H9 (cell line): ENCODE data around the gene INPP5A. TPM values are rescaled to one million over a fixed set of nuclear protein-coding genes. Genes with fewer than 3 reads are reported as not detected.

ENCODE experiments used
- DNase-seq: peaks from one replicate; pipeline ENCODE4 v3.0.0-alpha.2; 2017
- H2AFZ ChIP-seq: one replicate; pipeline ENCODE4 v1.6.1; 2013; ENCODE audit warnings: mild to moderate bottlenecking, low read length, control low read depth, moderate library complexity
- H2AK5ac ChIP-seq: 2 replicates; pipeline ENCODE4 v1.6.1; 2013; ENCODE audit warnings: low read length, control low read depth, mixed read lengths; ENCODE audit not compliant: insufficient read length
- H2BK120ac ChIP-seq: one replicate; pipeline ENCODE4 v1.6.1; 2013; ENCODE audit warnings: low read depth, mild to moderate bottlenecking, low read length, control low read depth, inconsistent platforms; ENCODE audit not compliant: poor library complexity, severe bottlenecking
- H2BK12ac ChIP-seq: 2 replicates; pipeline ENCODE4 v1.6.1; 2013; ENCODE audit warnings: low read length, control low read depth, mixed read lengths, low read depth; ENCODE audit not compliant: insufficient read length
- H2BK15ac ChIP-seq: 2 replicates; pipeline ENCODE4 v1.6.1; 2013; ENCODE audit warnings: low read depth, low read length, control low read depth
- H2BK20ac ChIP-seq: one replicate; pipeline ENCODE4 v1.6.1; 2013; ENCODE audit warnings: low read depth, mild to moderate bottlenecking, low read length, control low read depth, inconsistent platforms; ENCODE audit not compliant: poor library complexity, severe bottlenecking
- H2BK5ac ChIP-seq: 2 replicates; pipeline ENCODE4 v1.6.1; 2013; ENCODE audit warnings: low read length, control low read depth, mixed read lengths; ENCODE audit not compliant: insufficient read length
- H3K14ac ChIP-seq: 2 replicates; pipeline ENCODE4 v1.6.1; 2013; ENCODE audit warnings: low read length, control low read depth; ENCODE audit not compliant: insufficient read depth
- H3K18ac ChIP-seq: 2 replicates; pipeline ENCODE4 v1.6.1; 2013; ENCODE audit warnings: low read depth, mild to moderate bottlenecking, mixed read lengths, low read length, control low read depth; ENCODE audit not compliant: insufficient read length
- H3K23ac ChIP-seq: 2 replicates; pipeline ENCODE4 v1.6.1; 2013; ENCODE audit warnings: low read length, control low read depth, mixed read lengths, low read depth; ENCODE audit not compliant: insufficient read length
- H3K23me2 ChIP-seq: 2 replicates; pipeline ENCODE4 v1.6.1; 2013; ENCODE audit warnings: low read depth, mild to moderate bottlenecking, mixed read lengths, low read length, control low read depth; ENCODE audit not compliant: insufficient read length, poor library complexity, severe bottlenecking
- H3K27ac ChIP-seq: 2 replicates; pipeline ENCODE4 v1.5.1; 2013; ENCODE audit warnings: low read length, control low read depth, mixed read lengths, low read depth; ENCODE audit not compliant: insufficient read length
- H3K27me3 ChIP-seq: 2 replicates; pipeline ENCODE4 v1.6.1; 2013; ENCODE audit warnings: low read length, control low read depth, inconsistent platforms; ENCODE audit not compliant: insufficient read depth
- H3K4ac ChIP-seq: 2 replicates; pipeline ENCODE4 v1.6.1; 2013; ENCODE audit warnings: low read depth, mild to moderate bottlenecking, control low read depth, inconsistent platforms, low read length, moderate library complexity
- H3K4me1 ChIP-seq: 2 replicates; pipeline ENCODE4 v1.6.1; 2013; ENCODE audit warnings: low read length, control low read depth, inconsistent platforms; ENCODE audit not compliant: insufficient read depth
- H3K4me2 ChIP-seq: 2 replicates; pipeline ENCODE4 v1.6.1; 2013; ENCODE audit warnings: low read length, control low read depth, mixed read lengths; ENCODE audit not compliant: insufficient read length, insufficient read depth
- H3K56ac ChIP-seq: 2 replicates; pipeline ENCODE4 v1.6.1; 2013; ENCODE audit warnings: low read depth, mild to moderate bottlenecking, mixed read lengths, low read length, control low read depth; ENCODE audit not compliant: insufficient read length
- H3K79me1 ChIP-seq: 2 replicates; pipeline ENCODE4 v1.6.1; 2013; ENCODE audit warnings: low read depth, mild to moderate bottlenecking, moderate library complexity, low read length, control low read depth, inconsistent platforms; ENCODE audit not compliant: insufficient read depth, poor library complexity, severe bottlenecking
- H3K79me2 ChIP-seq: 2 replicates; pipeline ENCODE4 v1.6.1; 2013; ENCODE audit warnings: low read length, control low read depth, inconsistent platforms; ENCODE audit not compliant: insufficient read depth
- H3K9ac ChIP-seq: 2 replicates; pipeline ENCODE4 v1.6.1; 2013; ENCODE audit warnings: low read length, control low read depth, mixed read lengths; ENCODE audit not compliant: insufficient read length; ENCODE audit errors: extremely low read depth
- H3K9me3 ChIP-seq: one replicate; pipeline ENCODE4 v1.6.1; 2013; ENCODE audit warnings: low read depth, low read length, inconsistent platforms; ENCODE audit not compliant: control insufficient read depth
- H3T11ph ChIP-seq: one replicate; pipeline ENCODE4 v1.6.1; 2013; ENCODE audit warnings: mild to moderate bottlenecking, low read length, control low read depth, inconsistent platforms
- H4K20me1 ChIP-seq: one replicate; pipeline ENCODE4 v1.6.1; 2013; ENCODE audit not compliant: control insufficient read depth, insufficient read length, insufficient read depth
- H4K5ac ChIP-seq: 2 replicates; pipeline ENCODE4 v1.6.1; 2013; ENCODE audit warnings: low read depth, mild to moderate bottlenecking, mixed read lengths, low read length, control low read depth; ENCODE audit not compliant: insufficient read length
- H4K8ac ChIP-seq: replicated peaks from 2 replicates; pipeline ENCODE4 v1.6.1; 2013; ENCODE audit warnings: low read length, control low read depth, mixed read lengths, low read depth; ENCODE audit not compliant: insufficient read length
- H4K91ac ChIP-seq: 2 replicates; pipeline ENCODE4 v1.6.1; 2013; ENCODE audit warnings: low read depth, mild to moderate bottlenecking, moderate library complexity, mixed read lengths, low read length, control low read depth; ENCODE audit not compliant: insufficient read length
- H3K27ac Mint-ChIP-seq, 3 experiments: 2 replicates in 2 of 3; 3 replicates in 1 of 3; pipeline ENCODE4 v1.8.0; 2020 to 2021; ENCODE audit warnings: mixed read lengths in 3 of 3, mild to moderate bottlenecking in 1 of 3, moderate library complexity in 1 of 3
- H3K27me3 Mint-ChIP-seq: 2 replicates; pipeline ENCODE4 v1.8.0; 2021; ENCODE audit warnings: low read depth, mild to moderate bottlenecking, moderate library complexity, mixed read lengths
- H3K36me3 Mint-ChIP-seq, 3 experiments: 2 replicates in 2 of 3; 3 replicates in 1 of 3; pipeline ENCODE4 v1.8.0; 2020 to 2021; ENCODE audit warnings: low read depth in 3 of 3, mixed read lengths in 3 of 3; ENCODE audit not compliant: insufficient read depth in 1 of 3
- H3K4me1 Mint-ChIP-seq, 2 experiments: 2 replicates each; pipeline ENCODE4 v1.8.0; 2020; ENCODE audit warnings: mixed read lengths in 2 of 2
- H3K4me3 Mint-ChIP-seq, 2 experiments: 2 replicates in 1 of 2; 3 replicates in 1 of 2; pipeline ENCODE4 v1.8.0; 2020 to 2021; ENCODE audit warnings: mild to moderate bottlenecking in 2 of 2, mixed read lengths in 2 of 2, moderate library complexity in 1 of 2
- H3K9me3 Mint-ChIP-seq, 2 experiments: 2 replicates in 1 of 2; 3 replicates in 1 of 2; pipeline ENCODE4 v1.8.0; 2020; ENCODE audit warnings: mild to moderate bottlenecking in 2 of 2, mixed read lengths in 2 of 2, moderate library complexity in 1 of 2
- WGBS: extraction: QIAGEN DNeasy Blood & Tissue Kit; methylation state at CpG from one replicate; pipeline ENCODE4 v1.1.7; 2013; ENCODE audit warnings: missing lambda C conversion rate, low lambda C conversion rate, mixed read lengths; ENCODE audit not compliant: insufficient read length; ENCODE audit errors: extremely low coverage; 5-methylcytosine and 5-hydroxymethylcytosine counted together
- total RNA-seq: library from RNA; stranded (reverse); gene quantifications from 2 replicates; pipeline ENCODE4 v1.2.1, GENCODE V29; 2021
- TF ChIP-seq, protein P1 (sequence below): fragments of 200-600 bp; sonication (generic); conservative IDR thresholded peaks from 3 replicates; pipeline ENCODE4 v1.8.0; 2021; ENCODE audit warnings: antibody characterized with exemption, mild to moderate bottlenecking

Gene INPP5A
- total RNA-seq, 1 experiment from 2014 or later = 17.7 TPM

DNA sequence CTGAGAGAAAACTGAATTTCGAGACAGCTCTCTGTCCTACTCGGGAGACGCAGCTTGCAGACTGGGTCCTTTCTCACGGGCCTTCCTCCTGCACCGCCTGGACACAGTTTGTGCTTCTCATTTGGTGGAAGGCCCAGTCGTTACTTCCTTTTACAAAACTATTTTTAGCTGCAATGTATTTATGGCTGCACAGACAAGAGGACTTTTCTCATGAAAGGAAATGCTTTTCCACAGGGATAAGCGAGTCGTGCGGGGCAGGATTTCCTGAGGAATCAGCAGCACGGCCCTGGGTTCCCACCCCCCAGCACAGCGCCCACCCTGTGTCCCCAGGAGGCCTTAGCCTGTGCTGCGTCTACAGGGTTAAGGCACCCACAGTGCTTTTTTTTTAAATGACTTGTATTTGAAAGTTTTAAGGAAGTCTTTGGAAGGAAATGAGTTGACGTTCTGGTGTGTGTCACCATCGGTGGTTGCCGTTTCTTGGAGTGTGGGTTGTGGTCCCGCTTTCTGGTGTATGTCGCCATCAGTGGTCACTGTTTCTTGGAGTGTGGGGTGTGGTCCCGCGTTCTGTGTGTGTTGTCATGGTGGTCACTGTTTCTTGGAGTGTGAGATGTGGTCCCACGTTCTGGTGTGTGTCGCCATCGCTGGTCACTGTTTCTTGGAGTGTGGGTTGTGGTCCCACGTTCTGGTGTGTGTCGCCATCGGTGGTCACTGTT, 50.9 kb downstream of the INPP5A start:
- no peak overlapping the region for H2BK20ac ChIP-seq
- peak overlapping the region in 1 of 3 experiments; percentile 82; a peak in 1 of 7 replicates for H3K27ac Mint-ChIP-seq
- H3K9ac ChIP-seq = no peak overlapping the region
- no peaks in the 10 kb centered on the region; the same call in 1 of the 2 replicates for H3K79me2 ChIP-seq
- H2BK12ac ChIP-seq = no peak overlapping the region
- H3K9me3 ChIP-seq = no peaks in the 10 kb centered on the region
- H3K4me1 Mint-ChIP-seq = peaks cover 13 to 14% of the 10 kb centered on the region in 2 experiments
- TF ChIP-seq, protein P1, sequence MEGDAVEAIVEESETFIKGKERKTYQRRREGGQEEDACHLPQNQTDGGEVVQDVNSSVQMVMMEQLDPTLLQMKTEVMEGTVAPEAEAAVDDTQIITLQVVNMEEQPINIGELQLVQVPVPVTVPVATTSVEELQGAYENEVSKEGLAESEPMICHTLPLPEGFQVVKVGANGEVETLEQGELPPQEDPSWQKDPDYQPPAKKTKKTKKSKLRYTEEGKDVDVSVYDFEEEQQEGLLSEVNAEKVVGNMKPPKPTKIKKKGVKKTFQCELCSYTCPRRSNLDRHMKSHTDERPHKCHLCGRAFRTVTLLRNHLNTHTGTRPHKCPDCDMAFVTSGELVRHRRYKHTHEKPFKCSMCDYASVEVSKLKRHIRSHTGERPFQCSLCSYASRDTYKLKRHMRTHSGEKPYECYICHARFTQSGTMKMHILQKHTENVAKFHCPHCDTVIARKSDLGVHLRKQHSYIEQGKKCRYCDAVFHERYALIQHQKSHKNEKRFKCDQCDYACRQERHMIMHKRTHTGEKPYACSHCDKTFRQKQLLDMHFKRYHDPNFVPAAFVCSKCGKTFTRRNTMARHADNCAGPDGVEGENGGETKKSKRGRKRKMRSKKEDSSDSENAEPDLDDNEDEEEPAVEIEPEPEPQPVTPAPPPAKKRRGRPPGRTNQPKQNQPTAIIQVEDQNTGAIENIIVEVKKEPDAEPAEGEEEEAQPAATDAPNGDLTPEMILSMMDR = no peak
- H3K4me1 ChIP-seq = no peaks in the 10 kb centered on the region
- H4K5ac ChIP-seq = no peak overlapping the region
- no peaks in the 10 kb centered on the region for H3K9me3 Mint-ChIP-seq
- no peaks in the 10 kb centered on the region; a peak in 1 of 7 replicates for H3K36me3 Mint-ChIP-seq
- no peak for DNase-seq
- no peak overlapping the region for H2AFZ ChIP-seq
- H3K56ac ChIP-seq = no peak overlapping the region
- H3K27me3 ChIP-seq = no peaks in the 10 kb centered on the region
- H3K23ac ChIP-seq = no peak overlapping the region
- no peaks in the 10 kb centered on the region for H3K23me2 ChIP-seq
- H3K14ac ChIP-seq = no peak overlapping the region
- H4K91ac ChIP-seq = no peak overlapping the region
- H2BK120ac ChIP-seq = no peak overlapping the region
- H2BK15ac ChIP-seq = no peak overlapping the region
- H3K27ac ChIP-seq = no peak overlapping the region
- H3K4me2 ChIP-seq = no peak overlapping the region
- no peak overlapping the region for H3K18ac ChIP-seq
- H4K8ac ChIP-seq = no peak overlapping the region
- H4K20me1 ChIP-seq = no peaks in the 10 kb centered on the region
- no peak overlapping the region for H3T11ph ChIP-seq
- no peaks in the 10 kb centered on the region for H3K79me1 ChIP-seq
- no peak overlapping the region for H3K4me3 Mint-ChIP-seq
- no peak overlapping the region for H2AK5ac ChIP-seq
- peaks cover 1% of the 10 kb centered on the region; the same call in 1 of the 2 replicates for H3K27me3 Mint-ChIP-seq
- WGBS = no CpG with 5 or more reads among the region's 25 CpGs
- no peak overlapping the region for H2BK5ac ChIP-seq
- H3K4ac ChIP-seq = no peak overlapping the region
